SJCRH30 (cell line): Measurements from ENCODE around the gene SLC2A10. TPM values are rescaled to one million over a fixed set of nuclear protein-coding genes. Genes with fewer than 3 reads are reported as not detected.

ENCODE experiments used
- DNase-seq, 2 experiments: peaks; one replicate each; pipeline ENCODE4 v3.0.0-alpha.2; 2015 to 2020
- H3K27ac ChIP-seq: fragments of 250-450 bp; sonication (Bioruptor Pico); 2 replicates; pipeline ENCODE4 v1.5.1; 2020; ENCODE audit warnings: mild to moderate bottlenecking, moderate library complexity
- H3K27me3 ChIP-seq: fragments of 250-450 bp; sonication (Bioruptor Pico); 2 replicates; pipeline ENCODE4 v1.5.1; 2020; ENCODE audit warnings: mild to moderate bottlenecking, moderate library complexity
- H3K36me3 ChIP-seq: fragments of 250-450 bp; sonication (Bioruptor Pico); 2 replicates; pipeline ENCODE4 v1.5.1; 2020; ENCODE audit warnings: mild to moderate bottlenecking, moderate library complexity
- H3K4me1 ChIP-seq: fragments of 250-450 bp; sonication (Bioruptor Pico); 2 replicates; pipeline ENCODE4 v1.5.1; 2020; ENCODE audit warnings: mild to moderate bottlenecking, moderate library complexity
- H3K4me3 ChIP-seq: fragments of 250-450 bp; sonication (Bioruptor Pico); 2 replicates; pipeline ENCODE4 v1.5.1; 2020; ENCODE audit warnings: mild to moderate bottlenecking, moderate library complexity
- H3K9me3 ChIP-seq: fragments of 250-450 bp; sonication (Bioruptor Pico); replicated peaks from 2 replicates; pipeline ENCODE4 v1.5.1; 2020; ENCODE audit warnings: mild to moderate bottlenecking, moderate library complexity
- total RNA-seq: library from RNA; depleted of rRNA; stranded (reverse); fragments of >200 nt; shearing (Covaris generic); gene quantifications from 2 replicates; pipeline ENCODE4 v1.2.3, GENCODE V29; 2014; rRNA removed

Gene SLC2A10
- 4.6 and 5.1 TPM in 2 replicates for total RNA-seq

DNA sequence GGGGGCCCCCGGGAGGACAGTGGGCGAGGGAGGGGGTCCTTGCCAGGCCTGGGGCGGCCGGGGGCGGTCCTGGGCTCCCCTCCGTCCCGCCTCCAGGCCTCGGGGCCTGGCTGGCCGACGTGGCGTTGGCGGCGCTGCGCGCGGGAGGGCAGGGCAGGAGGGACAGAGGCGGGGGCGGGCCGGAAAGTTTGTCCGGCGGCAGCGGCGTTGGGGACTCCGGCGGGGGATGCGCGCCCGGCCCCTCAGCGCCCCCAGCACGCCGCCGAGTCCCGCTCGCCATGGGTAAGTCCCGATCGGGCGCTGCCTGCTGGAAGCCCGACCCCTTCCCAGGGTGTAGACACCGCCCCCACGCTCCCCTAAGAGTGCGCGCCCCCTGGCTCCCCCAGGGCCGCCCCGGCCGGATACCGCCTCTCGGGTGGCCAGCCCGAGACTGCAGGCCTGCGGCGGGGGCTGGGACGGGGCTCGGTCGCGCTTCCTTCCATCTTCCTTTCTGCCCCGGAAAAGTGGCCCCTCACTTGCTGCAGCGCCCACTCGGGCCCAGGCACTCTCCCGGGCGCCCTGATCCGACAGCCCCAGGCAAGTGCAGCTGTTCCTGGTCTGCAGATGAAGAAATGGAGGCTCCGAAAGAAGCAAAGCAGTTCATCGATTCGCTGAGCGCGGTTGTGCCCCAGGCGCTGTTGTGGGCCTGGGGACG is at the start of gene SLC2A10:
TSS of gene SLC2A10 (plus strand) at position 191 of the 694 bp plus-strand sequence. CDS start at position 279, 88 bp downstream.
- DNase-seq = peak; percentile 70
- H3K4me1 ChIP-seq = peaks cover 24% of the 10 kb centered on the region
- peak within 1 kb of the TSS; percentile 56 for H3K27ac ChIP-seq
- 0 out of 2 replicates have a peak, but pooled peaks cover 4% of the 10 kb centered on the region for H3K27me3 ChIP-seq
- no peaks in the 10 kb centered on the region for H3K36me3 ChIP-seq
- peaks cover 21% of the 10 kb centered on the region for H3K9me3 ChIP-seq
- peak within 1 kb of the TSS; percentile 63 for H3K4me3 ChIP-seq

DNA sequence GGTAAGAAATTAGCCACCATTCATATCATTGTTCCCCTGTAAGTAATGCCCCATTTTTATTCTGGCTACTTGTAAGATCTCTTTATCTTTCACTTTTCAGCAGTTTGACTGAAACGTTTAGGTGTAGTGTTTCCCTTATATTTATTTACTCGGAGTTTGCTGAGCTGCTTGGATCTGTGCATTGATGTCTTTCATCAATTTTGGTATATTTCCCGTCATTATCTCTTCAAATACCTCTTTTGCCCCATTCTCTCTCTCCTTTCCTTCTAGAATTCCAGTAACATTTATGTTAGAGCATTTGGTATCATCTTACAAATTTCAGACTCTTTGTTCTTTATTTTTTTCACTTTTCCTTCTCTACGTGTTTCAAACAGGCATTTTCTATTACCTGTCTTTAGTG is 49.0 kb upstream of the SLC2A10 start:
- Histone ChIP-seq H3K9me3 (peaks cover 3% of the 10 kb centered on the region; the same call in 1 of the 2 replicates), H3K36me3 (no peaks in the 10 kb centered on the region), H3K27me3 (no peaks in the 10 kb centered on the region), H3K27ac (no peak overlapping the region), H3K4me1 (no peaks in the 10 kb centered on the region), H3K4me3 (no peak overlapping the region)
- DNase-seq = no peak

DNA sequence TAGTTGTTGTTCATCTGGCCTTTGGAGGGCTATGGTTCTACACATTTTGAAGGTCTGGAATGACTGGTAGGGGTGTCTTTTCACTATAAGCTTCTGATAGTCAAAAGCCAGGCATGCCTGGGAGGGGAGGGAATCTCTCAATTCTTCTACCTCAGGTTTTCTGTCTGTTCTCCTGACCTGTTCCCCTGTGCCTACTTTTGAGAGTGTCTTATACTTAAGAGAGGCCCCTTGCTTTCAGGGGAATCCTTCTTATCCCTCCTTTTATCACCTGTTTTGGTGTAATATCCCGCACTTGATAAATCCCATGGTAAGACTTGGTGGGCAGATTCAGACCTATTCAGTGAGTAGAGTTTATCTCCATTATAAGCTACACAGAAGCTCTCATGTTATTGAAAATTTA is 47.8 kb upstream of the SLC2A10 start:
- H3K27ac ChIP-seq = no peak overlapping the region
- no peak overlapping the region for H3K4me3 ChIP-seq
- no peaks in the 10 kb centered on the region for H3K4me1 ChIP-seq
- H3K9me3 ChIP-seq = peaks cover 3% of the 10 kb centered on the region; the same call in 1 of the 2 replicates
- DNase-seq = no peak
- no peaks in the 10 kb centered on the region for H3K36me3 ChIP-seq
- H3K27me3 ChIP-seq = no peaks in the 10 kb centered on the region

DNA sequence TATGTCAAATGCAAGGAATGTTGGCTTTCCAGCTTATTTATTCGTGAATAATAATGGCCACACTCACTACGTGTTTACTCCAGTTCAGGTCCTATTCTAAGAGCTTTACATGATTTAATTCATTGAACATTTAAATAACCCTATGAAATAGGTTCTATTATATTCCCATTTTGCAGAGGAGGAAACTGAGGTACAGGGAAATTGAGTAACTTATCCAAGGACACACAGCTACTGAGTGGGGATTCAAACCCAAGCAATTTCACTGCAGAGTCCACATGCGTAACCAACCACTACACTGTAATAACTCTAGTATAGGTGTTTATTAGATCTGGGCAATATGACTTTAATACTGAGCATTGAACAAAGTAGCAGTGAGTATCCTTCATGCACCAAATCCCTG is 45.9 kb upstream of the SLC2A10 start:
- H3K36me3 ChIP-seq = no peaks in the 10 kb centered on the region
- H3K9me3 ChIP-seq = peaks cover 3% of the 10 kb centered on the region; the same call in 1 of the 2 replicates
- H3K27ac ChIP-seq = no peak overlapping the region
- H3K4me3 ChIP-seq = no peak overlapping the region
- H3K4me1 ChIP-seq = no peaks in the 10 kb centered on the region
- no peak for DNase-seq
- no peaks in the 10 kb centered on the region for H3K27me3 ChIP-seq

DNA sequence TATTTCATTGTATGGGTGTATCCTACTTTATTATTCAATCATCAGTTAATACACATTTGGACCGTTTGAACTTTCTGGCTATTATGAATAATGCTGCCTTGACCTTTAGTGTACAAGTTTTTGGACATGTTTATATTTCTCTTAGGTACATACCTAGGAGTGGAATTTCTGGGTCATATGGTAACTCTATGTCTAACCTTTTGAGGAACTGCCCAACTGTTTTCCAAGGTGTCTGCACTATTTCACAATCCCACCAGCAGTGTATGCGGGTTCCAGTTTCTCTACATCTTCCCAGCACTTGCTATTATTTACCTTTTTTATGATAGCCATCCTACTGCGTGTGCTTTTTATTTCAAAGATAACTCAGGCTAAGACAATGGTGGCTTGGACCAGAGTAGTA is 43.8 kb upstream of the SLC2A10 start:
- no peaks in the 10 kb centered on the region for H3K36me3 ChIP-seq
- no peaks in the 10 kb centered on the region for H3K9me3 ChIP-seq
- H3K27me3 ChIP-seq = no peaks in the 10 kb centered on the region
- no peaks in the 10 kb centered on the region for H3K4me1 ChIP-seq
- no peak for DNase-seq
- H3K4me3 ChIP-seq = no peak overlapping the region
- no peak overlapping the region for H3K27ac ChIP-seq

DNA sequence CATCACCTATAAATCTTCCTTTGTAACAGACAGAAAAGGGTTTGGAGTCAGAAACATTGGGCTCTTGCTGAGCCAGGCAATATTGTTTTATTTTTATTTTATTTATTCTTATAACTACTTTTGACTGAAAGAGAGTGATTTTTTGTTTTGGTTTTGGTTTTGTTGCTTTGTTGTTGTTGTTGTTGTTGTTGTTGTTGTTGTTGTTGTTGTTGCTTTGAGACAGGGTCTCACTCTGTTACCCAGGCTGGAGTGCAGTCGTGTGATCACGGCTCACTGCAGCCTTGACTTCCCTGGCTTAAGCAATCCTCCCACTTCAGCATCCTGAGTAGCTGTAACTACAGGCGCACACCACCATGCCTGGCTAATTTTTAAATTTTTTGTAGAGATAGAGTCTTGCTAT is 43.1 kb upstream of the SLC2A10 start:
- H3K4me3 ChIP-seq = no peak overlapping the region
- H3K9me3 ChIP-seq = no peaks in the 10 kb centered on the region; the same call in 1 of the 2 replicates
- no peaks in the 10 kb centered on the region for H3K27me3 ChIP-seq
- DNase-seq = no peak
- H3K36me3 ChIP-seq = no peaks in the 10 kb centered on the region
- H3K27ac ChIP-seq = no peak overlapping the region
- H3K4me1 ChIP-seq = no peaks in the 10 kb centered on the region

DNA sequence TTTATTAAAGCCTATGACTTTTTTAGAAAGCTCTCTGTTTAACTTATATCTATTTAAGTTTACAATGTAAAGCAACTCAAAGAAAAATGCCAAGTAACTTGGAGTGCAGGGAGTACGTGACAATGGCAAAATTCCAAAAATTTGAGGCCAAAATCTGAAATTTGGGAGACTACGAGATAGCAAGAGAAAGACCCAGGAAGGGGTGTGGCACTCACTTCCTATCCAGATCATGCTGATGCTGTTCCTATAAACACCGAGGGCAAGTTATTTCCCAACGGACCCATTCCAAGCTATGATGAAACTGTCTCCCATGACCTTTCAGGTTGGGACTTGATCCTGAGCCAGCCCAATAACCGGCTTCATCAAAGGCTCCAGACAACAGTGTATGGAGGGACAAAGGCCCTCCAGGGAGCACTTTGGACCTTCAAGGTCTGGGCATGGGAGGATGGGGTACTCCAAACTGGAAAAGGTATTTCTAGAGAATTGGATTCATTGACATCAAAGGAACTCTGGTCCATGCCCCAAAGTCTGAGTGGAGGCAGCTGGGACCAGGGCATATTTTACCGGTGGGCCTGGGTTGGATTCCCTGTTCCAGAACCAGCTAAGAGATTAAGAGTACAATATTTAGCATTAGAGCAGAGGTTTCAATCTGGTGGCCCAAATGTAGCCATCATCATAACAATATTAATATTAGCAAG is 42.5 kb upstream of the SLC2A10 start:
- DNase-seq = no peak
- H3K9me3 ChIP-seq = no peaks in the 10 kb centered on the region; the same call in 1 of the 2 replicates
- H3K4me3 ChIP-seq = no peak overlapping the region
- H3K4me1 ChIP-seq = no peaks in the 10 kb centered on the region
- H3K27me3 ChIP-seq = no peaks in the 10 kb centered on the region
- no peak overlapping the region for H3K27ac ChIP-seq
- no peaks in the 10 kb centered on the region for H3K36me3 ChIP-seq

DNA sequence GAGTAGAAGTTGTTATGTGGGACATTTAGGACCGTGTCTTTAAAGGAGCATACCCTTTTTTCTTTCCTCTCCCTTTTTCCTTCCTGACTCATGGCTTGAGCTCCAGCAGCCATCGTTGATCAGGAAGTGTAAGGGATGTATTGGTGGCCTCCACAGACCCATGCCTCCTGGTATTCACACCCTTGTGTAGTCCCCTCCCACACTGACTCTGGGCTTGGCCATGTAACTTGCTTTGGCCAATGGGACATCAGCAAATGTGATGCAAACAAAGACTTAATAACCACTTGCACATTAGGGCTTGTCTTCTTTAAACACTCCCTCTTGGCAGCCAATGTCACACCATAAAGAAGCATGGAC is 39.2 kb upstream of the SLC2A10 start:
- Histone ChIP-seq H3K36me3 (no peaks in the 10 kb centered on the region), H3K4me3 (no peak overlapping the region), H3K9me3 (no peaks in the 10 kb centered on the region; the same call in 1 of the 2 replicates), H3K4me1 (no peaks in the 10 kb centered on the region), H3K27me3 (no peaks in the 10 kb centered on the region), H3K27ac (no peak overlapping the region)
- DNase-seq = no peak

DNA sequence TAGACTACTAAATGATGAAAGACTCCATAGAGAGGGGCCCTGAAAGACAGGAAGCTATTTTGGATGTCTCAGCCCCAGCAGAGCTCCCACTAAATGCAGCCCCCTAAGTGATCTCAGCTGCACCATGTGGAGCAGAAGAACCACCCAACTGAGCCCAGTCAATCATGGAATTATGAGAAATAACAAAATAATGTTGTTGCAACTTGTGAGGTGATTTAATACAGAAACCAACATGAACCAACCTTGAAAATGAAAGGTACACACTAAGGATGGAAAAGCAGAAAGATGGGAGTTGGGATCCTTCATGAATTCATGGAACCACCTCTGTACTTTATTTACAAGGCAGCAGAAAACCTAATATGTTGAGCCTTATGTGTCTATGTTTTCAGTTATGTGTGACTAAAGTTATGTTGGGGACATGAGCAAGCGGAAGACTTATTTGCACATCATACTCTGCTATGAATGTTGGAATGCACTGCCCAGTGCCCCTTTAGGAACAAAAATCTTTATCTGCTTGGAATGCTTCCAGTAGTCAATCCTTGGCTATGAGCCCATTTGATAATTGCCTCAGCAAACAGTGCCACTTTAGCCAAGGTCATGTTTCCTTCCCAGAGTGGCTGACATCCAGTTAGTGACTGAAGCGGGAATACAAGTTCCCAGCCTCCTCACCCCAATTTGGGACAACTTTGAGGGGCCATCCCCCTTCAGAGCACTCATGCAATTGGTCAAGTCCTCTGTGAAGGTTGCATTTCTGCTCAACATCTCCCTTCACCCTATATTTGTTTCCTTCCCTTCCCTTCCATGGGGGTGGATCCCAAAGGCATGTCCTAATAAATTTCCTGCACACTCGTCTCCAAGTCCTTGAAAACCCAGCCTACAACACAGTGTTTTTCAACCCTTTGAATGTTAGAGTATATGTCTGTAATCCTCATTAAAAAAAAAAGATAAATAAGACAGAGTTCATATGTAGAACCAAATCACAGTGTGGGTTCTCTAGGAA is 38.6 kb upstream of the SLC2A10 start:
- H3K4me1 ChIP-seq = no peaks in the 10 kb centered on the region
- no peaks in the 10 kb centered on the region for H3K27me3 ChIP-seq
- H3K27ac ChIP-seq = no peak overlapping the region
- DNase-seq = no peak
- no peak overlapping the region for H3K4me3 ChIP-seq
- no peaks in the 10 kb centered on the region; the same call in 1 of the 2 replicates for H3K9me3 ChIP-seq
- H3K36me3 ChIP-seq = no peaks in the 10 kb centered on the region

DNA sequence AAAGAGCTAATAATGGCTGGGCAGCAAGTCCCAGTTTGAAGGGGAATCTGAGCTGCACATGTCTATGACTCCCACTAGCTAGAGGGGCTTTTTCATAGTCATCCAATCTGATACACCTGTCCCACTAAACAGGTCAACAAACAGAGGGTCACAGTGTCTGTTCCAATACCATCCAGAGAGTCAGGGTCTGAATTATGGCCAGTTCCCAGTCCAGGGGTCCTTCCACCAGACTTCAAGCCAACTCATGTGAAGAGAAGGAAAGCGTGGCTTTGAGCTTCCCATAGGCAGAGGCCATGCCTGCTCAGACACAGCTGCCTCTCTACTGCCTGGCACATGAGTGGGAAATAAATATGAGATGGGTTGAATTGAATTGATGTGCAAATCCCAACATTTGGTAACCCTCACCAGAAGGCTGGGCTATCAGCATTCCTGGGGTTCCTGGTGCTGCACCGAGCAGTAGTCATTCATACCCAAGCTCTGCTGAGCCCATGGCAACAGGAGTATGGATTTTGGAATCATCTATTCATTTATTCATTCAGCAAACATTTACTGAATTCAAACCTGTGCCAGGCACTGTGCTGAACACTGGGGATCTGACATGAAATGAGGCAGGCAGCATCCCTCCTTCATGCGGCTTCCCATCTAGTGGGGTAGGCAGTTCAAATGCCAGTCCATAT is 37.4 kb upstream of the SLC2A10 start:
- no peaks in the 10 kb centered on the region for H3K36me3 ChIP-seq
- no peak overlapping the region for H3K27ac ChIP-seq
- H3K27me3 ChIP-seq = no peaks in the 10 kb centered on the region
- DNase-seq = no peak
- H3K9me3 ChIP-seq = no peaks in the 10 kb centered on the region; the same call in 1 of the 2 replicates
- H3K4me1 ChIP-seq = no peaks in the 10 kb centered on the region
- H3K4me3 ChIP-seq = no peak overlapping the region

DNA sequence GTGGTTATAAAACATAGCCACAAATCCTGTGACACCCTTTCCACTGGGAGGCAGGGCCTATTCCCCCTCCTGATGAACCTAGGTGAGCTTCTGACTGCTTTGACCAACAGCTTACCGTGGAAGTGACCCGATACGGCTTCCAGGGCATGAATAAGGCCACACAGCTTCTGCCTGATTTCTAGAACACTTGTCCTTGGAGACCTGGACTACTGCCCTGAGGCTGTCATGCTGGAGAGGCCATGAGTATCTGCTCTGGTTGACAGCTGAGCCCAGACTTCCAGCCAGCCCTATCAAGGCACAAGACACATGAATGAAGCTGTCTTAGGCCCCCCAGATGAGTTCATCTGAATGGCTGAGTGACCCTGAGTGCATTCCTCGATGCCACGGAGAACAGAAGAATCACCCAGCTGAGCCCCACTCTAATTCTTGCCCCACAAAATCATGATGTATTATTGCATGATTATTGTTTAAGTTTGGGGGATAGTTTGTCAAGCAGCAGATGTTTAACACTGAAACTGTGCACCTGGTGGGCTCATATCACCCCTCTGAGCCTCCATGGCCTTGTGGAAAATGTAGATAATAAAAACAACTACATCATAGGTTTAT is 36.8 kb upstream of the SLC2A10 start:
- Histone ChIP-seq H3K36me3 (no peaks in the 10 kb centered on the region), H3K4me3 (no peak overlapping the region), H3K4me1 (no peaks in the 10 kb centered on the region), H3K27ac (no peak overlapping the region), H3K27me3 (no peaks in the 10 kb centered on the region), H3K9me3 (no peaks in the 10 kb centered on the region; the same call in 1 of the 2 replicates)
- no peak for DNase-seq

DNA sequence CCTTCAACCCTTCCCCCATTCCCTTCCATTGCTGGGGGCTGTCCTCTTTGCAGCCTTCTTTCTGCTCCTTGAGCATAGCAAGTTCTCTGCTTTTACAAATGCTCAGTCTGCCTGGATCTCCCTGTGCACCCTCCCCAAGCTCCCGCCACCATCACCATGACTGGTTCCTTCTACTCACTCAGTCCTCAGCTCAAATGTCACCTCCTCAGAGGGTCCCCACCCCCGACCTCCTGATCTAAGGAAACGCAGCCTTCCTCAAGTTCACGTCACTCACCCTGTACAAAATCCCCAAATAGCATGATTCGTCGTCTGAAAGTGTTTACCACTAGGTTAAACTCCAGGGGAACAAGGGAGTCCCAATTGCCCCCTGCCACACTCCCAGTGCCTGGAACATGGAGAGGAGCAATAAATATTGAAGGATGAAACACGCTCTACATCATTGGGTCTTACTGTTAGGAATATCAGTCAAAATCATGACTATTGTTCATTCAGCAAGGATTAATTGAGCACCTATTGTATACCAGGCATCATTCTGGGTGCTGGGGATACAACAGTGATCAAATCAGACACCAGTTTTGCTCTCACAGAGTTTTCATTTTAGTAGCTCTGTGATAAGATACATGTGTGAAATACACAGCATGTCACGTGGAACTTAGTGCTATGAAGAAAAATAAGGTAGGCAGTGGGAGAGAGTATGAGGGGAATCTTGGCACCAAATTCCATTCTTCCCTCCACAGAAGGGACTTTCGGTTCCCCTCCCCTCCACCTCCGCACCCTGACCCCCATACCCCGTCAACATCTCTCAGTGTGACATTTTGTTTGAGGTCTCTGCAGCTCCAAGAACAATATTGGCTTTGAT is 35.8 kb upstream of the SLC2A10 start:
- Histone ChIP-seq H3K36me3 (no peaks in the 10 kb centered on the region), H3K9me3 (no peaks in the 10 kb centered on the region; the same call in 1 of the 2 replicates), H3K27me3 (no peaks in the 10 kb centered on the region), H3K4me3 (no peak overlapping the region), H3K4me1 (no peaks in the 10 kb centered on the region), H3K27ac (no peak overlapping the region)
- no peak for DNase-seq
